Endothelial cell of umbilical vein (primary cell): ENCODE measurements around the gene HOXA2. TPM values are rescaled to one million over a fixed set of nuclear protein-coding genes. Genes with fewer than 3 reads are reported as not detected.

ENCODE experiments used
- BruUV-seq: library from RNA; stranded (reverse); fragments of 400-500 nt; replicated peaks from 2 replicates; lab custom pipeline; 2021; lab: Mats Ljungman, UMichigan
- CTCF ChIA-PET: fragments of 300-600, 350-600 bp; sonication (Branson Sonifier 250); formaldehyde crosslinking; loops from one replicate; lab custom pipeline; 2021; ENCODE audit warnings: antibody characterized with exemption, inconsistent platforms; lab: Charles Lee
- POLR2A ChIA-PET: fragments of 300-600, 350-600 bp; sonication (Branson Sonifier 250); formaldehyde crosslinking; loops from one replicate; lab custom pipeline; 2021; ENCODE audit warnings: antibody characterized with exemption, inconsistent platforms; lab: Charles Lee
- DNase-seq: peaks from one replicate; pipeline ENCODE4 v3.0.0-alpha.2; 2011; ENCODE audit warnings: low read depth, low spot score
- FAIRE-seq: peaks from 2 replicates; lab custom pipeline; 2011; peaks lifted over from hg19 to GRCh38; lab: Jason Lieb, UNC
- H2AFZ ChIP-seq: 2 replicates; pipeline ENCODE4 v1.6.0; 2012; ENCODE audit warnings: low read depth, low read length, control low read depth, inconsistent platforms
- H3K27ac ChIP-seq: 2 replicates; pipeline ENCODE4 v1.5.1; 2011; ENCODE audit warnings: low read depth, mild to moderate bottlenecking, control low read depth, low read length, moderate library complexity; ENCODE audit not compliant: insufficient read depth
- H3K27me3 ChIP-seq, 2 experiments: 2 replicates each; pipeline versions ENCODE4 v1.6.0 to v1.6.1; 2011; ENCODE audit warnings: low read length in 2 of 2, mixed read lengths in 1 of 2; ENCODE audit not compliant: control insufficient read depth in 2 of 2, insufficient read depth in 2 of 2
- H3K36me3 ChIP-seq, 2 experiments: 2 replicates in 1 of 2; 3 replicates in 1 of 2; pipeline ENCODE4 v1.5.1; 2011; ENCODE audit warnings: low read length in 2 of 2, mild to moderate bottlenecking in 1 of 2, moderate library complexity in 1 of 2; ENCODE audit not compliant: control insufficient read depth in 2 of 2, insufficient read depth in 2 of 2; ENCODE audit errors: extremely low read depth in 1 of 2
- H3K4me1 ChIP-seq: 3 replicates; pipeline ENCODE4 v1.5.1; 2011; ENCODE audit warnings: mild to moderate bottlenecking, low read length; ENCODE audit not compliant: control insufficient read depth, insufficient read depth; ENCODE audit errors: extremely low read depth
- H3K4me2 ChIP-seq: 2 replicates; pipeline ENCODE4 v1.6.1; 2011; ENCODE audit warnings: low read length, control low read depth, mixed read lengths; ENCODE audit not compliant: insufficient read depth
- H3K4me3 ChIP-seq, 3 experiments: fragments of 200-600 bp in 1 of 3; sonication (generic), shearing (Covaris generic) in 1 of 3; replicated peaks in 1 of 3; 2 replicates each; pipeline ENCODE4 v1.5.1; 2011 to 2016; ENCODE audit warnings: control low read depth in 3 of 3, low read length in 3 of 3, mild to moderate bottlenecking in 2 of 3, inconsistent platforms in 1 of 3, low read depth in 1 of 3, moderate library complexity in 1 of 3; ENCODE audit not compliant: insufficient read depth in 1 of 3
- H3K79me2 ChIP-seq: 2 replicates; pipeline ENCODE4 v1.6.0; 2012; ENCODE audit warnings: low read length, inconsistent platforms; ENCODE audit not compliant: control insufficient read depth, insufficient read depth
- H3K9ac ChIP-seq: replicated peaks from 2 replicates; pipeline ENCODE3; 2011; ENCODE audit warnings: low read length, control low read depth; ENCODE audit not compliant: insufficient read depth; ENCODE audit errors: extremely low read depth
- H3K9me1 ChIP-seq: replicated peaks from 3 replicates; pipeline ENCODE4 v1.6.0; 2011; ENCODE audit warnings: mild to moderate bottlenecking, low read length; ENCODE audit not compliant: control insufficient read depth, insufficient read depth; ENCODE audit errors: extremely low read depth
- H3K9me3 ChIP-seq: replicated peaks from 2 replicates; pipeline ENCODE4 v1.5.1; 2012; ENCODE audit warnings: low read length, inconsistent platforms; ENCODE audit not compliant: control insufficient read depth, insufficient read depth
- H4K20me1 ChIP-seq: replicated peaks from 2 replicates; pipeline ENCODE3; 2011; ENCODE audit warnings: mild to moderate bottlenecking, low read length; ENCODE audit not compliant: control insufficient read depth, insufficient read depth; ENCODE audit errors: extremely low read depth
- CTCF ChIP-seq, 2 donors: IDR thresholded peaks; 1 replicate in 1 of 2; 2 replicates in 1 of 2; pipeline ENCODE4 v1.5.1; 2011; ENCODE audit warnings: low read length in 2 of 2, mild to moderate bottlenecking in 2 of 2, moderate library complexity in 2 of 2, control low read depth in 1 of 2, inconsistent platforms in 1 of 2, low read depth in 1 of 2; ENCODE audit not compliant: insufficient read depth in 1 of 2; ENCODE audit errors: extremely low read depth in 1 of 2
- EZH2 ChIP-seq: IDR thresholded peaks from 2 replicates; pipeline ENCODE4 v1.6.1; 2012; ENCODE audit warnings: borderline replicate concordance, low read depth, mild to moderate bottlenecking, moderate library complexity, low read length, inconsistent platforms; ENCODE audit not compliant: severe bottlenecking
- FOS ChIP-seq: IDR thresholded peaks from 2 replicates; pipeline ENCODE4 v1.6.1; 2011; ENCODE audit warnings: mild to moderate bottlenecking, low read length, moderate library complexity, borderline replicate concordance; ENCODE audit not compliant: insufficient read depth
- GATA2 ChIP-seq: IDR thresholded peaks from 2 replicates; pipeline ENCODE4 v1.7.0; 2011; ENCODE audit warnings: low read depth, mild to moderate bottlenecking, moderate library complexity, mixed read lengths, low read length; ENCODE audit not compliant: insufficient read length, insufficient read depth
- JUN ChIP-seq: IDR thresholded peaks from 2 replicates; pipeline ENCODE4 v1.6.1; 2011; ENCODE audit warnings: borderline replicate concordance, low read depth; ENCODE audit not compliant: insufficient read length, insufficient read depth
- MAX ChIP-seq: IDR thresholded peaks from 2 replicates; pipeline ENCODE4 v1.6.1; 2011; ENCODE audit not compliant: insufficient read depth, insufficient read length
- MYC ChIP-seq: IDR thresholded peaks from one replicate; pipeline ENCODE4 v1.6.1; 2011; ENCODE audit warnings: mild to moderate bottlenecking, low read depth, low read length
- POLR2A ChIP-seq: IDR thresholded peaks from 2 replicates; pipeline ENCODE4 v1.6.1; 2012; ENCODE audit warnings: low read depth, mild to moderate bottlenecking, control low read depth, low read length
- POLR2AphosphoS5 ChIP-seq: IDR thresholded peaks from 2 replicates; pipeline ENCODE4 v1.6.1; 2012; ENCODE audit warnings: low read depth, mild to moderate bottlenecking, control low read depth, low read length, moderate library complexity; ENCODE audit not compliant: insufficient read depth
- dilution Hi-C: fragments of 300-500 bp; cut with MboI; formaldehyde crosslinking; loops from one replicate; pipeline ENCODE4 v1.15.0; 2019; ENCODE audit warnings: low sequenced_read_pairs; ENCODE audit not compliant: extremely low pct_ligation_motif_present
- intact Hi-C: fragments of 100-400 bp; cut with micrococcal nuclease; formaldehyde crosslinking; loops from one replicate; pipeline ENCODE4 v1.10.0; 2022
- polyA plus RNA-seq, 4 experiments: library from polyadenylated mRNA; depleted of rRNA in 3 of 4; stranded (reverse) in 3 of 4; unstranded in 1 of 4; fragments of >200 nt; gene quantifications; 2 replicates each; pipeline versions ENCODE4 v1.2.1 to v1.2.3, GENCODE V29; 2011 to 2012; ENCODE audit warnings: missing spikeins in 1 of 4
- total RNA-seq: library from RNA; stranded (reverse); gene quantifications from 2 replicates; pipeline ENCODE4 v1.2.3, GENCODE V29; 2021

HOXA2 gene
- total and polyA plus RNA-seq, 2 donors (not counting 3 experiments of a cell fraction or from before 2014, with no cell fraction given) = 1.6 to 2.3 TPM

GRCh38 chr7:27148756-27149641 lies 46.5 kb upstream of the HOXA2 start:
- Histone ChIP-seq H4K20me1 (no peaks in the 10 kb centered on the region), H3K4me2 (peak overlapping the region; percentile 78), H3K9ac (peak overlapping the region; percentile 65), H2AFZ (no peak overlapping the region), H3K4me1 (peaks cover 71% of the 10 kb centered on the region), H3K79me2 (peaks cover 98% of the 10 kb centered on the region), H3K9me3 (no peaks in the 10 kb centered on the region), H3K27ac (peak overlapping the region; percentile 67), H3K4me3 (peak overlapping the region; percentile 54 to 85 (median 55)), H3K9me1 (no peaks in the 10 kb centered on the region), H3K36me3 (peaks cover 0 to 12% of the 10 kb centered on the region in 2 experiments), H3K27me3 (no peaks in the 10 kb centered on the region)
- POLR2A ChIA-PET = interaction anchor here (0.6 to 1.3 kb wide), 5 partner anchors 10 to 947 kb away, joined by 3 to 8 read pairs (median 3); partner anchors contain the start of gene CBX3
- no TSS peak for BruUV-seq
- intact Hi-C loops (no loop called here), dilution Hi-C loops (no loop called here)
- CTCF ChIA-PET = interaction anchor here (0.9 to 5.6 kb wide), 11 partner anchors 9 to 779 kb away, joined by 3 to 83 read pairs (median 6); partner anchors contain the start of gene HOXA9
- peak; percentile 74 for DNase-seq
- peak; percentile 93 for FAIRE-seq
- no peak for TF ChIP-seq CTCF (IDR thresholded peaks at IDR 0.05; ENCODE audit: extremely low read depth in 1 of 2, insufficient read depth in 1 of 2, low read depth in 1 of 2, low read length in 2 of 2)
- TF ChIP-seq JUN = no peak
- no peak for TF ChIP-seq POLR2A
- no peak for TF ChIP-seq FOS
- TF ChIP-seq EZH2 = no peak
- TF ChIP-seq POLR2AphosphoS5 = no peak
- no peak for TF ChIP-seq MYC
- no peak for TF ChIP-seq MAX
- TF ChIP-seq GATA2 = no peak
